Activated CD4-positive, CD25-positive, alpha-beta regulatory T cell treated with anti-CD3 and anti-CD28 coated beads, Interleukin-2, amount 50 U/mL, for 24 hours (primary cell): Measurements from ENCODE around the gene PCDHGA5.
"Not testable (repeated sequence)": the region's sequence is repeated elsewhere in the genome, so short reads cannot be mapped to it uniquely, and the experiment has no call there.

Experiments used
- ATAC-seq, 2 donors: fragments of 150-1000 bp; cut with Tn5 transposase; one replicate each; pipeline ENCODE4 v1.10.0; 2021; ENCODE audit warnings: mild to moderate bottlenecking in 1 of 2, moderate library complexity in 1 of 2

PCDHGA5 gene

GRCh38 chr5:141388661-141389060 is 24.7 kb downstream of the PCDHGA5 start:
- ATAC-seq = no peak

GRCh38 chr5:141389153-141390042 is 25.4 kb downstream of the PCDHGA5 start:
- ATAC-seq = no peak

GRCh38 chr5:141392429-141393198 is 28.7 kb downstream of the PCDHGA5 start, which contains the start of gene PCDHGA8:
Gene PCDHGA8, plus strand, starts transcription at chr5:141392633. Its CDS starts 181 bp downstream, at chr5:141392814.
- ATAC-seq = no peak

GRCh38 chr5:141393267-141393666 is 29.3 kb downstream of the PCDHGA5 start:
- ATAC-seq = no peak

- ATAC-seq = not testable (repeated sequence)
Measured at GRCh38 chr5:141394401-141395187, 30.6 kb downstream of the PCDHGA5 start.

- ATAC-seq = peak; percentile 60 to 69
Measured at GRCh38 chr5:141397756-141398551, 34.0 kb downstream of the PCDHGA5 start, which contains the start of gene PCDHGB5. Gene PCDHGB5, plus strand, starts transcription at chr5:141397947. Its CDS starts 181 bp downstream, at chr5:141398128.

- ATAC-seq = no peak
Measured at GRCh38 chr5:141398608-141399007, 34.6 kb downstream of the PCDHGA5 start.

- no peak for ATAC-seq
Measured at GRCh38 chr5:141399555-141400258, 35.7 kb downstream of the PCDHGA5 start.

GRCh38 chr5:141402553-141403243 is 38.7 kb downstream of the PCDHGA5 start, which contains the start of gene PCDHGA9:
Gene PCDHGA9, plus strand, starts transcription at chr5:141402778. Its CDS starts 175 bp downstream, at chr5:141402953.
- no peak for ATAC-seq

GRCh38 chr5:141403387-141403786 is 39.4 kb downstream of the PCDHGA5 start:
- no peak for ATAC-seq

GRCh38 chr5:141407790-141408505 is 44.0 kb downstream of the PCDHGA5 start, which contains the start of gene PCDHGB6:
Gene PCDHGB6, plus strand, starts transcription at chr5:141408021. Its CDS starts 182 bp downstream, at chr5:141408203.
- ATAC-seq = peak in 1 of 2 donors; percentile 36

- no peak for ATAC-seq
Measured at GRCh38 chr5:141409598-141410306, 45.8 kb downstream of the PCDHGA5 start.

- ATAC-seq = no peak
Measured at GRCh38 chr5:141411575-141411974, 47.6 kb downstream of the PCDHGA5 start.

GRCh38 chr5:141412854-141413539 is 49.0 kb downstream of the PCDHGA5 start, which contains the start of gene PCDHGA10:
Gene PCDHGA10, plus strand, starts transcription at chr5:141412987. Its CDS starts 189 bp downstream, at chr5:141413176.
- peak; percentile 71 to 75 for ATAC-seq

- ATAC-seq = no peak
Measured at GRCh38 chr5:141413540-141414069, 49.6 kb downstream of the PCDHGA5 start.

GRCh38 chr5:141414548-141415274 is 50.7 kb downstream of the PCDHGA5 start:
- not testable (repeated sequence) for ATAC-seq

GRCh38 chr5:141415275-141415618 is 51.3 kb downstream of the PCDHGA5 start:
- not testable (repeated sequence) for ATAC-seq
